ENCODE data around the gene C6orf47.

The C6orf47 gene

DNA sequence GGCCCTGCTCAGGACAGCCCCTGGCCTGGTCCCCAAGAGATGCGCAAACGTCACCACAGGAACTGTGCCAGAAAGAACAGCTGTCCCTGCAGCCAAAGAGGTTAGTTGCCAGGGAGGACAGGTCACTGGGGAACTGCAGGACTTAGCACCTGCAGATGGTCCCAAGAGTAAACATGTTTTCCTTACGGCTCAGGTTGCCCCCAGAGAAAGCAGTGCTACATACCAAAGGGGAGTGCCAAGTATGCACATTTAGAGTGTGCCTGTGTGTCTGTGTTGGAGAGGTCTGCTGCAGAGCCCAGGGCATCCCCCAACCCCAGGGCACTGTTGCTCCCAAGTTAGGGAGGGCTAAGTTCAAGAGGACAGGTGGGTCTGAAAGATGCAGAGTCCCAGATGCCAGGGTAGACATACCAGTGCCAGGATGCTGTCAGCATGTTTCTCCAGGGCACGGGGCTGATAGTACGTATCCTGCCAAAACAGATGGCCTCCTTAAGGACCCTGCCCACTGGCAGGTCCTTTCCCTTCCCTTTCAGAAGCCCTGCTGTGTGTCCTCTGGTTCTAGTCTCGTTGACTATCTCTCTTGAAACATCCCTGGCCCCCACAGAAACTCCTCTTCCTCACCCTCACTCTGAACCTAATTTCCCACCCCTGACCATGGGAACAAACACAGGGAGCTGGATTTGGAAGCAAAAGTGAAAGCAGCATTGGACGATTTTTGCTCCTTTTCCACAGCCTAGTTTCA lies 41.3 kb upstream of the C6orf47 start:
- Histone ChIP-seq H3K36me3 (replicated peaks; ENCODE audit: low read depth, low read length) (no peaks in the 10 kb centered on the region), H2AFZ (ENCODE audit: low read depth, low read length) (no peak overlapping the region), H3K79me2 (ENCODE audit: low read length) (peaks cover 18% of the 10 kb centered on the region), H3K4me3 (ENCODE audit: low read length) (peak overlapping the region; percentile 96), H3K9ac (ENCODE audit: low read length) (peak overlapping the region; percentile 86), H3K27me3 (ENCODE audit: low read depth, low read length) (no peaks in the 10 kb centered on the region), H3K9me3 (ENCODE audit: insufficient read depth, low read length) (no peaks in the 10 kb centered on the region), H4K20me1 (ENCODE audit: insufficient read depth, low read length) (no peaks in the 10 kb centered on the region), H3K27ac (ENCODE audit: low read length) (no peak overlapping the region), H3K4me2 (ENCODE audit: low read length) (peak overlapping the region; percentile 100), H3K4me1 (ENCODE audit: low read length) (peaks cover 12% of the 10 kb centered on the region)
- TF ChIP-seq EZH2phosphoT487 (IDR thresholded peaks at IDR 0.05; ENCODE audit: low read depth), result no peak

DNA sequence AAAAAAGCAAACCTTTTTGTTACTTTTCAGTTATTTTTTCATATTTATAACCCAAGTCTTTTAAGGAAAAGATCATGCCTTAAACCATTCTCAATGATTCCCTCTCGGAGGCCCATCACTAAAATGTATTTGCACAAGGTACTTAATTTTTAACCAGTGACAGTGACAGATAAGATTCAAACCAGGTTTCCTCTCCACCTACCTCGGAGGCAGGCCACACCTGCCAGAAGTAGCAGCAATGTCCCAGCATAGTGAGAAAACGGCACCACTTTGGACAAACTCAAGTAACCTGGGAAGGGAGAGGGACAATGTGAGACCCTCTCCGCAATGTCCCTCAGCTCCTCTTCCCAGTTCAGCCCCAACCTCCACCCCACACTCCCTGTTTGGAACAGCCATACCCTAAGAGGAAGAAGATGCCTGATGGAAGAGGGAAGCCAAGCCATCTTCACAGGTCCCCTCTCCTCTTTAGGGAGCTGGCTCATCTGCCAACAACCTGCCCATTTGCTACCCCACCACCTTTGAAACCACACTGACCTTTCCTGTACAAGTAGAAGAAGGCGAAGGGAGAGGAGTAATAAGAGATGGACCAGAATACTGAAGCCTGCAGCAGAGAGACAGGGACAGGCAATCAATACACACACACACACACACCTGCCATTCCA lies 40.3 kb upstream of the C6orf47 start:
- Histone ChIP-seq H3K9me3 (ENCODE audit: insufficient read depth, low read length) (no peaks in the 10 kb centered on the region), H3K79me2 (ENCODE audit: low read length) (peaks cover 18% of the 10 kb centered on the region), H3K4me3 (ENCODE audit: low read length) (no peak overlapping the region), H3K4me2 (ENCODE audit: low read length) (no peak overlapping the region), H3K36me3 (replicated peaks; ENCODE audit: low read depth, low read length) (no peaks in the 10 kb centered on the region), H2AFZ (ENCODE audit: low read depth, low read length) (no peak overlapping the region), H3K9ac (ENCODE audit: low read length) (no peak overlapping the region), H3K4me1 (ENCODE audit: low read length) (peaks cover 12% of the 10 kb centered on the region), H3K27me3 (ENCODE audit: low read depth, low read length) (no peaks in the 10 kb centered on the region), H3K27ac (ENCODE audit: low read length) (no peak overlapping the region), H4K20me1 (ENCODE audit: insufficient read depth, low read length) (no peaks in the 10 kb centered on the region)
- TF ChIP-seq, protein P1, sequence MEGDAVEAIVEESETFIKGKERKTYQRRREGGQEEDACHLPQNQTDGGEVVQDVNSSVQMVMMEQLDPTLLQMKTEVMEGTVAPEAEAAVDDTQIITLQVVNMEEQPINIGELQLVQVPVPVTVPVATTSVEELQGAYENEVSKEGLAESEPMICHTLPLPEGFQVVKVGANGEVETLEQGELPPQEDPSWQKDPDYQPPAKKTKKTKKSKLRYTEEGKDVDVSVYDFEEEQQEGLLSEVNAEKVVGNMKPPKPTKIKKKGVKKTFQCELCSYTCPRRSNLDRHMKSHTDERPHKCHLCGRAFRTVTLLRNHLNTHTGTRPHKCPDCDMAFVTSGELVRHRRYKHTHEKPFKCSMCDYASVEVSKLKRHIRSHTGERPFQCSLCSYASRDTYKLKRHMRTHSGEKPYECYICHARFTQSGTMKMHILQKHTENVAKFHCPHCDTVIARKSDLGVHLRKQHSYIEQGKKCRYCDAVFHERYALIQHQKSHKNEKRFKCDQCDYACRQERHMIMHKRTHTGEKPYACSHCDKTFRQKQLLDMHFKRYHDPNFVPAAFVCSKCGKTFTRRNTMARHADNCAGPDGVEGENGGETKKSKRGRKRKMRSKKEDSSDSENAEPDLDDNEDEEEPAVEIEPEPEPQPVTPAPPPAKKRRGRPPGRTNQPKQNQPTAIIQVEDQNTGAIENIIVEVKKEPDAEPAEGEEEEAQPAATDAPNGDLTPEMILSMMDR (IDR thresholded peaks at IDR 0.05; ENCODE audit: low read depth, low read length), result no peak

DNA sequence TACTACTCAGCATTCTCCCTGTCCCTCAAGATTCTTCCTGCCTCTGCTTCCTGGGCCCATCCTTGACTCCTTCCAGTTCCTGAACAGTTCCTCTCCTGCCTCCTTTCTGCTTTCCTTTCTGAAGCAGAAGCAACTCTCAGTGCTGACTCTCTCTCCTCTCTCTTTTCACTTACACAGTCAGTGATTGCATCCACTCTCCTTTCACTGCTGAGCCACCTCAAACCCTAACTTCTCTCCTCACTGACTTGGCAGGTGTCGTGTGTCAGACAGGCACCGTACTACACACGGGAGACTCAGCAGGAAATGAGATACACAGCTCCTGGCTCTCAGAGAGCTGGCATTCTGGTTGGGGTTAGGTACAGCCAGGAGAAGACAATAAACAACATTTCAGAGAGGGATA lies 37.0 kb upstream of the C6orf47 start:
- H4K20me1 ChIP-seq (ENCODE audit: insufficient read depth, low read length), result no peaks in the 10 kb centered on the region
- no peak overlapping the region for H3K9ac ChIP-seq (ENCODE audit: low read length)
- no peak overlapping the region for H3K27ac ChIP-seq (ENCODE audit: low read length)
- H3K4me2 ChIP-seq (ENCODE audit: low read length), result no peak overlapping the region
- peaks cover 8% of the 10 kb centered on the region for H3K4me1 ChIP-seq (ENCODE audit: low read length)
- no peaks in the 10 kb centered on the region for H3K9me3 ChIP-seq (ENCODE audit: insufficient read depth, low read length)
- no peak overlapping the region for H2AFZ ChIP-seq (ENCODE audit: low read depth, low read length)
- H3K4me3 ChIP-seq (ENCODE audit: low read length), result no peak overlapping the region
- no peaks in the 10 kb centered on the region for H3K36me3 ChIP-seq (replicated peaks; ENCODE audit: low read depth, low read length)
- H3K27me3 ChIP-seq (ENCODE audit: low read depth, low read length), result no peaks in the 10 kb centered on the region
- TF ChIP-seq, protein P1 (IDR thresholded peaks at IDR 0.05; ENCODE audit: low read depth, low read length), result no peak
- TF ChIP-seq EZH2phosphoT487 (IDR thresholded peaks at IDR 0.05; ENCODE audit: low read depth), result no peak
- peaks cover 14% of the 10 kb centered on the region for H3K79me2 ChIP-seq (ENCODE audit: low read length)

DNA sequence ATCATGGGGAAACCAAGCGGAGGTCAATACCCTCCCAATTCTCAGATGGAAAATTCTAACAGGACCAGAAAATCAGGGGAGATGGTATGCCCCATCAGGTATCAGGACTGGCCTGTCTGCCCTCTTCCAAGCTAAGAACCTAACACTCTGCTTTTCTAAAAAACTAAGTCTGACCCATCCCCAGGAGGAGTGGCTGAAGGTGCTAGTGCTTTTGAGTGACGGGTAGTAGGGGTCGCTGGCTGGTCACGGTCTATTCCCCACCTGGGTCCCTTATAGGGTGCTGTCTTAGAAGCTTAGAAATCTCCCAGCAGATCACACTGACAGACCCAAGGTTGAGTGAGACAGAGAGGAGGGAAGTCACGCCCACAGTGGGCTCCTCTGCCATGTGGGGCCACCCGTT lies 33.0 kb upstream of the C6orf47 start:
- H3K27me3 ChIP-seq (ENCODE audit: low read depth, low read length), result no peaks in the 10 kb centered on the region
- peaks cover 5% of the 10 kb centered on the region; the same call in 1 of the 2 replicates for H3K4me1 ChIP-seq (ENCODE audit: low read length)
- H3K4me2 ChIP-seq (ENCODE audit: low read length), result no peak overlapping the region
- H3K36me3 ChIP-seq (replicated peaks; ENCODE audit: low read depth, low read length), result peaks cover 2% of the 10 kb centered on the region
- H3K9ac ChIP-seq (ENCODE audit: low read length), result no peak overlapping the region
- H3K27ac ChIP-seq (ENCODE audit: low read length), result no peak overlapping the region
- TF ChIP-seq EZH2phosphoT487 (IDR thresholded peaks at IDR 0.05; ENCODE audit: low read depth), result no peak
- TF ChIP-seq, protein P1 (IDR thresholded peaks at IDR 0.05; ENCODE audit: low read depth, low read length), result no peak
- H3K9me3 ChIP-seq (ENCODE audit: insufficient read depth, low read length), result no peaks in the 10 kb centered on the region
- H3K4me3 ChIP-seq (ENCODE audit: low read length), result no peak overlapping the region
- no peaks in the 10 kb centered on the region for H4K20me1 ChIP-seq (ENCODE audit: insufficient read depth, low read length)
- H3K79me2 ChIP-seq (ENCODE audit: low read length), result no peaks in the 10 kb centered on the region
- no peak overlapping the region for H2AFZ ChIP-seq (ENCODE audit: low read depth, low read length)
